Islet of Langerhans (tissue), 1 donor: ENCODE results near the gene GSPT1.
"Not testable (repeated sequence)": the region's sequence is repeated elsewhere in the genome, so short reads cannot be mapped to it uniquely, and the experiment has no call there.

Source experiments
- FAIRE-seq: peaks from one replicate; lab custom pipeline; 2011; peaks lifted over from hg19 to GRCh38; lab: Jason Lieb, UNC

The GSPT1 gene

GRCh38 chr16:11857161-11857560 is 58.6 kb downstream of the GSPT1 start:
- FAIRE-seq: no peak

DNA sequence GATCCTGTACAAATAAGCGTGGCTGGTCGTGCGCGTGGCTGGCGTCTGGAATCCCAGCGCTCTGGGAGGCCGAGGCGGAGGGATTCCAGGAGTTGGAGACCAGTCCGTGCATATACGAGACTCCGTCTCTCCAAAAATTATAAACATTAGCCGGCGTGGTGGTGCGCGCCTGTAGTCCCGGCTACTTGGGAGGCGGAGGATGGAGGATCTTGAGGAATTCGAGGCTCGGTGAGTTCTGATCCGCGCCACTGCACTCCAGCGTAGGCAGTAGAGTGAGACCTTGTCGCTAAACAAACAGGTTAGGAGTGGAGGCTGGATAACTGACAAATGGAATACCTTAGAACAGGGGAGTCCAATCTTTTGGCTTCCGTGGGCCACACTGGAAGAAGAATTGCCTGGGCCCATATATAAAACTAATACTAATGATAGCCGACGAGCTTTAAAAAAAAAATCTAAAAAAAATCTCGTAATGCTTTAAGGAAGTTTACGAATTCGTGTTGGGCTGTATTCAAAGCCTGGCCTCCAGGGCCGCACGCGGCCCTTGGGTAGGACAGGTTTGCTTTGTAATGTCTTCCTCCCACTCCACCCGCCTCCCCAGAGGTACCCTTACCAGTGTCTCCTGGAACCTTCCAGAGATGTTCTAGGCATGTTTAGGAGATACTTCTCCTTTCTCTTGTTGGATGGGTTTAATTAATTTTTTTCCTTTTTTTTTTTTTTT is 63.5 kb downstream of the GSPT1 start:
- no peak for FAIRE-seq

DNA sequence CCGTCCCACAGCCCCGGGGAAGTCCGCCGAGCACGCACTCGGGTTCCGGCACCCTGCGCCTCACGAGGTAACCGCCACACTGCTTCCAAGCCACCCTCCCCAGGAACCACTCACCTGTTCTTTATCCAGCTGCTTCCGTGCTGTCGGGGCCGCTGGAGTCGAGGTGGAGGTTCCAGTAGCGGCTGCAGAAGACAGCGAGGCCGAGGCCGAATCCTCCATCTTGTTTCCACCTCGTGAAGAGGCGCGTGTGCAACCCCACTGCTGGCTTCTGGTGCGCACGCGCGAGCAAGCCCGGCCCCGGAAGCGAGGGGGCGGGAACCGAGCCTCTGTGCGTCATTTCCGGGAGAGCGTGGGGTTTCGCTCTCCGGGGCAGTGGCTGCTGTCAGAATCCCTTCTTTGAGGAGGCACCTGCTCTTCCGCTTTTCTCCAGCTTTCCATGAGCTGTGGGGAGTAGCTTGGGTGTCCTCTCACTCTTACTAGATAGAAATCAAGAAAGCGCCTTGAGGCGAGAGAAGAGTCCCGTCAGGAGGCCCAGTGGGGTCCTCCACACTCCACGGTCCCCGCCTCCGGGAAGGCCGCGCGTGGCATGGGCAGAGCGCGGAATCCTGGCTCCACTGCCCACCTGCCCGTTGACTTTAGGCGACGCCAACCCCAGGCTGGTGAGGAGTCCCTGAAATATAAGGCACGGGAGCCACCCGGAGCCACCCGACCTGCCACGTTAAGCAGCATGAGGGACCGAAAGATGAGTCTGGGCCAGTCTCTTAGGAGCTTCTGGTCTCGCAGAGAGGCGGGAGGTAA is 64.3 kb downstream of the GSPT1 start, which contains the start of gene RSL1D1:
RSL1D1 (minus strand) TSS at position 249 of the 798 bp plus-strand sequence; CDS start at position 219, 30 bp downstream.
- FAIRE-seq: no peak

DNA sequence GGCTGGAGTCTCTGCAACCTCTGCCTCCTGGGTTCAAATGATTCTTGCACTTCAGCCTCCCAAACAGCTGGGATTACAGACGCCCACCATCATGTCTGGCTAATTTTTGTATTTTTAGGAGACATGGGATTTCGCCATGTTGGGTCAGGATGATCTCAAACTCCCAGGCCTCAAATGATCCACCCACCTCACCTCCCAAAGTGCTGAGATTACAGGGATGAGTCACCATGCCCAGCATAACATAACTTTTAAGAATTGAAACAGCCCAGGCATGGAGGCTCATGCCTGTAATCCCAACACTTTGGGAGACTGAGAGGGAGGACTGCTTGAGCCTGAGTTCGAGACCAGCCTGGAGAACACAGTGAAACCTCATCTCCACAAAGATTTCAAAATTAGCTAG is 66.9 kb downstream of the GSPT1 start:
- no peak for FAIRE-seq

- no peak for FAIRE-seq
These were observed 71.3 kb downstream of the GSPT1 start for GRCh38 chr16:11844499-11844898.

DNA sequence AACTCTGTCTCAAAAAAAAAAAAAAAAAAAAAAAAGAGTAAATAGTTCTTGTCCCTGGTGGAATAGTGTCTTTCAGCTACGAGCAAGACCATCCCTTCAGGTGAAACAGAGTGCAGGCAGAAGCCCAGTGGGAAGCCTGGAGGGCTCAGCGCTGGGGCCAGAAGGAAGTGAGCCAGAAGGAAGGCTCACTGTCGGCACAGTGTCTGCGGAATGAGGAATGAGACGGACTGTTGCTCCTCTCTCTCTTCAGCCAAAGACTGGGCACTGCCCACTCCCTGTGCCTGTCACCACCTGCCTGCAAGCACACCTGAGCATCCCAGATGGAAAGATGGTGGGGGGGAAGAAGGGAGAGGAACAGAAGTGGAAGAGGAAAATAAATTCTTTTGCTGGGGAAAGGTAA is 71.9 kb downstream of the GSPT1 start:
- FAIRE-seq: no peak

- no peak for FAIRE-seq
These were observed 72.5 kb downstream of the GSPT1 start for GRCh38 chr16:11843206-11843605.

- no peak for FAIRE-seq
These were observed 74.7 kb downstream of the GSPT1 start for GRCh38 chr16:11841026-11841425.

GRCh38 chr16:11836650-11837244 is 79.0 kb downstream of the GSPT1 start:
- FAIRE-seq: no peak

DNA sequence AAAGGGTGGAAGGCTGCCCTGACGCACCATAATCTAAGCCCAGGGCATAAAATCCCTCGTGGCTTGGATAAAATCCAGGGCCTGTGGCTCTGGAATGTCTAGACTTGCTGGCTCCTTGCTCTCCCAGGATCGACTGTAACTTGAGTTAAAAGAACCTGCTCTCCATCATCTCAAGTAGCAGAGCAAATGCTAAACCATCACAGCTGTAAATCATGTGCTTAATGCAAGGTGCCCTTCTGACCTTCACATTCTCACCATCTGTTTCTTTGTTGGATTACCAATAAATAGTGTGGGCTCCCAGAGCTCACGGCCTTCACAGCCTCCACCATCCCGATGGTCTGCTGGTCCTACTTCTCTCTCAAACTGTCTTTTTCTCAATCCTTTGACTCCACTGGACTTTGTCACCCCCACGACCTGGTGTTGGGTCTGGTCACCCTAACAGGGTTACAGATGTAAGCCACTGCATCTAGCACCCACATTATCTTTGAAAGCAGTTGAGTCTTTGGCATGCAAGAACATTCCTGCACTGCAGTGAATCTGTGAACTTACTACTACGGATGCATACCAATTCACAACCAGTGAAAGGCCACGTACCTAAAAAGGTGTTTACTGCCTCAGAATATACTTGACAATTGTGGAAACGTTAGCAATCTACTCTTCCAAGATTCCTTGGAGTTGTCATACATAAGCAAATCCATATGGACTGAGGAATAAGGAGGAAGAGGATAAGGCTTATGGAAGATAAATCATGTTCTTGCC is 79.7 kb downstream of the GSPT1 start:
- FAIRE-seq: no peak

GRCh38 chr16:11835309-11835708 is 80.4 kb downstream of the GSPT1 start:
- no peak for FAIRE-seq

DNA sequence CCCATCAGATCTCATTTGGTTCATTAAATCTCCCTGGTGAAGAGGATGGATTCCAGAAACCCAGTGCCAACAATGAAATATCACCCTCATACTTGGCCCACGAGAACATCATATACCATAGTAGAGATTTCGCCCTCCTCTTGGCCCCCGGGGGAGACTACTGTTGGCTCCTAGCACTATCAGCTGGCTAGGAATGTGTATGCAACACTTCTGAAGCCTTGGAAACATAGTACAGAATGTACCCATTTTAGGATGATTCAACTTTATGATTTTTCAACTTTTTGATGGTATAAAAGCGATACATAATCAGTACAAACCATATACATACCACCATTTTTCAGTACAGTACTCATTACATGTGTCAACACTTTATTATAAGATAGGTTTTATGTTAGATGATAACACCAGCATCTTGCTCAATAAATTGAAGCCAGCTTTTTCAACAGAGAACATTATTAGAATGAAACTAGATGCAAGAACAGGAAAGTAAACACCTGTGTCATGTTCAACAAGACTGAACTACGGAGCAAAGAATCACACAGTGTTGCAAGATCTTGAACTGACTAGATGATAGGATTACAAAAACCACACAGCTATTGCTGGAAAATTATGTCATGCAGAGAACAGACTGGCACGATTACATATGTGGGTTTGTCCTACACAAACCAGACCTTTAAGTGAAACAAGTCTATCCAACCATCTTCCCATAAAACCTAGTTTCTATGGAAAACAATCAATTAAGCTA is 81.6 kb downstream of the GSPT1 start:
- FAIRE-seq: no peak

- FAIRE-seq: no peak
These were observed 87.1 kb downstream of the GSPT1 start for GRCh38 chr16:11828696-11829095.

DNA sequence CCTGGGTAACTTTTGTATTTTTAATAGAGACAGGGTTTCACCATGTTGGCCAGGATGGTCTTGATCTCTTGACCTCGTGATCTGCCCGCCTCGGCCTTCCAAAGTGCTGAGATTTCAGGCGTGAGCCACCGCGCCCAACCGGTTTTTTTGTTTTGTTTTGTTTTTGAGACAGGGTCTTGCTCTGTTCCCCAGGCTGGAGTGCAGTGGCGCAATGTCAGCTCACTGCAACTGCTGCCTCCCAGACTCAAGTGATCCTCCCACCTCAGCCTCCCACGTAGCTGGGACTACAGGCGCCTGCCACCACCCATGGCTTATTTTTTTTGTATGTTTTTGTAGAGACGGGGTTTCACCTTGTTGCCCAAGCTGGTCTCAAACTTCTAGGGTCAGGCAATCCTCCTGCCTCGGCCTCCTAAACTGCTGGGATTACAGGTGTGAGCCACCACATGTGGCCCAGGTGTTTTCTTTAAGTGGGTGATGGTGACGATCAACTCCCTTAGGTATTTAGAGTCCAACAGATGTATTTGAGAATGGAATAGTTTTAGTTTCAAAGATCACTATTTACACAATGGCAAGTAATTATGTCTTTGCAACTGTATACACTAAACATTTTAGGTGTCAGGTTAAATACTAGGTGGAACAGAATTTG is 90.1 kb downstream of the GSPT1 start:
- FAIRE-seq: not testable (repeated sequence)

GRCh38 chr16:11824362-11824761 is 91.4 kb downstream of the GSPT1 start:
- no peak for FAIRE-seq

DNA sequence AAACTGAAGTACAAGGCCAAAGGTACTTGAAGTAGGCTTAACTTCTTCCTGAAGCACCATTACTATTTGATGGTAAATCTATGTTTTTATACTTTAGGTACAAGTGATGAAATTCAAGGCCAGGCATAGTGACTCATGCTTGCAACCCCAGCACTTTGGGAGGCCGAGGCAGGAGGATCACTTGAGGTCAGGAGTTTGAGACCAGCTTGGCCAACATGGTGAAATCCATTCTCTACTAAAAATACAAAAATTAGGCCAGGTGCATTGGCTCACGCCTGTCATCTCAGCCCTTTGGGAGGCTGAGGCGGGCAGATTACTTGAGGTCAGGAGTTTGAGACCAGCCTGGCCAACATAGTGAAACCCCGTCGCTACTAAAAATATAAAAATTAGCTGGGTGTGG is 92.1 kb downstream of the GSPT1 start:
- not testable (repeated sequence) for FAIRE-seq

DNA sequence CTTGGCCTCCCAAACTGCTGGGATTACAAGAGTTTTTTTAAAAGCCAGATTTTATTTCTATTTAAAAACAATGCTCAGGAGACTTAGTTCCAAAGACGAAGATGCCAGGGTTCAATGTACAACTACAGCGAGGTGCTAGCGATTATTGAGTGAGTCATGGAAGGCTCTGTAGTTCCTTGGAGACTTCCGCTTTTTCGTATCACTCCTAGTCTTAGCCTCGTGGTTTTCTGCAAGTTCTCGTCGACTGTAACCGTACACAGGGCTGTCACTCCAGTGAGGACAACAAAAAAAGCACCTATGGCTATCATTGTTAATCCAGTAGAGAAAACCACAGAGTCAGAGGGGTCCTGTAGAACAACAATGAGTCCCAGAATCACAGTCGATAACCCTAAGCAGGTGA is 96.0 kb downstream of the GSPT1 start:
- FAIRE-seq: no peak

DNA sequence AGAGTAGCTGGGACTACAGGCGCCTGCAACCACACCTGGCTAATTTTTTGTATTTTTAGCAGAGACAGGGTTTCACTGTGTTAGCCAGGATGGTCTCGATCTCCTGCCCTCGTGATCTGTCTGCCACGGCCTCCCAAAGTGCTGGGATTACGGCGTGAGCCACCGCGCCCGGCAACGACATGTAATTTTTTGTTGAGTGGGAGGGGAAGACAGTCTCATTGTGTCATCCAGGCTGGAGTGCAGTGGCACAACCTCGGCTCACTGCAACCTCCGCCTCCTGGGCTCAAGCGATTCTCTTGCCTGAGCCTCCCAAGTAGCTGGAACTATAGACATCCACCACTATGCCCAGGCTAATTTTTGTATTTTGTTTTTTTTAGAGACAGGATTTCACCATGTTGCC is 96.8 kb downstream of the GSPT1 start:
- not testable (repeated sequence) for FAIRE-seq
